Adrenal gland (tissue), 5 donors: Measurements from ENCODE around the gene PLEKHG7.

Experiments
- CTCF ChIP-seq, 6 experiments: fragments of 450-650 bp in 4 of 6; fragments of 200-600 bp in 2 of 6; sonication (generic) in 1 of 6; IDR thresholded peaks; 1 replicate in 5 of 6; 2 replicates in 1 of 6; pipeline versions ENCODE4 v1.5.1 to v1.8.0; 2016 to 2021; ENCODE audit warnings: antibody characterized with exemption in 6 of 6, mild to moderate bottlenecking in 2 of 6, moderate library complexity in 1 of 6
- POLR2A ChIP-seq, 2 donors: fragments of 450-650 bp; IDR thresholded peaks; one replicate each; pipeline ENCODE4 v1.6.1; 2017; ENCODE audit warnings: antibody characterized with exemption in 2 of 2, mild to moderate bottlenecking in 2 of 2, moderate library complexity in 1 of 2
- donor health status: DM: no; HTN: no; CAD: no.

- TF ChIP-seq POLR2A (IDR thresholded peaks at IDR 0.05) (no peak), CTCF (IDR thresholded peaks at IDR 0.05) (no peak)
These were observed 54.9 kb downstream of the PLEKHG7 start for GRCh38 chr12:92757597-92758121.
